ENCODE measurements around the gene XYLT1. TPM values are rescaled to one million over a fixed set of nuclear protein-coding genes. Genes with fewer than 3 reads are reported as not detected.

Gene XYLT1
- total RNA-seq, 1 experiment from 2014 or later: 14.5 TPM

DNA sequence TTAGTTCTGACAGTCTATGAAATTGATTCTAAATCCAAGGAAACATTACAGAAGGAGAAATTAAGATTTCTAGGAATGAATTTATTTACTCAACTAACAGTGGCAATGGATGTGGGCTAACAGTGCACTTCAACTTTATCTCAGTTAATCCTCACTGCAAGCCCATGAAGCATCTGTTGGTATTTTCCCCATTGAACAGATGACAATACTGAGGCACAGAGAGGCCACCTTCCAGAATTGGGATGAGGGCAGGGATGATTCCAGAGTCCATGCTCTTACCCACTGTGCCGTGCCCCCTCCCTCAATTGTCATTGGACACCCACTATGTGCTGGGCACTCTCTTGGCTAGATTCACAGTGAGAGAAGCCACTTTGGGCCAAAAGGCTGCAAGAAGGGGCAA lies 89.0 kb downstream of the XYLT1 start:
- H2AFZ ChIP-seq (ENCODE audit: low read length): no peak overlapping the region
- no CpG with 5 or more reads among the region's 1 CpG for WGBS (ENCODE audit: extremely low coverage, insufficient read length, low lambda C conversion rate)
- H3K4me1 Mint-ChIP-seq: peaks cover 79 to 80% of the 10 kb centered on the region in 2 experiments
- H3K27me3 Mint-ChIP-seq (ENCODE audit: low read depth): no peaks in the 10 kb centered on the region
- no peak overlapping the region for H2BK20ac ChIP-seq (ENCODE audit: low read depth, low read length, poor library complexity, severe bottlenecking)
- no peak overlapping the region for H3K4me3 Mint-ChIP-seq
- no peak overlapping the region for H3K56ac ChIP-seq (ENCODE audit: insufficient read length, low read depth, low read length)
- peaks cover 33% of the 10 kb centered on the region; the same call in 1 of the 2 replicates for H3K4me1 ChIP-seq (ENCODE audit: insufficient read depth, low read length)
- no peak overlapping the region for H4K8ac ChIP-seq (replicated peaks; ENCODE audit: insufficient read length, low read depth, low read length)
- no peak for DNase-seq
- H3K23me2 ChIP-seq (ENCODE audit: insufficient read length, low read depth, low read length, poor library complexity, severe bottlenecking): no peaks in the 10 kb centered on the region
- H3K4me2 ChIP-seq (ENCODE audit: insufficient read depth, insufficient read length, low read length): no peak overlapping the region
- H4K20me1 ChIP-seq (ENCODE audit: control insufficient read depth, insufficient read depth, insufficient read length): no peaks in the 10 kb centered on the region
- TF ChIP-seq CTCF (conservative IDR thresholded peaks at IDR 0.05): no peak
- H3K79me1 ChIP-seq (ENCODE audit: insufficient read depth, low read depth, low read length, poor library complexity, severe bottlenecking): no peaks in the 10 kb centered on the region
- H2BK15ac ChIP-seq (ENCODE audit: low read depth, low read length): no peak overlapping the region
- no peak overlapping the region for H3K18ac ChIP-seq (ENCODE audit: insufficient read length, low read depth, low read length)
- H4K5ac ChIP-seq (ENCODE audit: insufficient read length, low read depth, low read length): no peak overlapping the region
- H3K27me3 ChIP-seq (ENCODE audit: insufficient read depth, low read length): no peaks in the 10 kb centered on the region; the same call in 1 of the 2 replicates
- H3K79me2 ChIP-seq (ENCODE audit: insufficient read depth, low read length): 0 out of 2 replicates have a peak, but pooled peaks cover 2% of the 10 kb centered on the region
- H4K91ac ChIP-seq (ENCODE audit: insufficient read length, low read depth, low read length): no peak overlapping the region
- H3K9me3 ChIP-seq (ENCODE audit: control insufficient read depth, low read depth, low read length): no peaks in the 10 kb centered on the region
- H2BK5ac ChIP-seq (ENCODE audit: insufficient read length, low read length): no peak overlapping the region
- no peaks in the 10 kb centered on the region for H3K36me3 Mint-ChIP-seq (ENCODE audit: insufficient read depth in 1 of 3, low read depth in 3 of 3)
- no peak overlapping the region for H2AK5ac ChIP-seq (ENCODE audit: insufficient read length, low read length)
- no peak overlapping the region for H3T11ph ChIP-seq (ENCODE audit: low read length)
- no peak overlapping the region for H3K4ac ChIP-seq (ENCODE audit: low read depth, low read length)
- H3K14ac ChIP-seq (ENCODE audit: insufficient read depth, low read length): no peak overlapping the region
- no peak overlapping the region for H3K27ac ChIP-seq (ENCODE audit: insufficient read length, low read depth, low read length)
- no peak overlapping the region for H2BK12ac ChIP-seq (ENCODE audit: insufficient read length, low read depth, low read length)
- H3K27ac Mint-ChIP-seq: no peak overlapping the region; a peak in 1 of 7 replicates
- no peaks in the 10 kb centered on the region for H3K9me3 Mint-ChIP-seq
- H3K9ac ChIP-seq (ENCODE audit: extremely low read depth, insufficient read length, low read length): no peak overlapping the region
- no peak overlapping the region for H2BK120ac ChIP-seq (ENCODE audit: low read depth, low read length, poor library complexity, severe bottlenecking)
- H3K23ac ChIP-seq (ENCODE audit: insufficient read length, low read depth, low read length): no peak overlapping the region

Data from H9 (cell line).